Coronary artery (tissue), 2 donors: ENCODE measurements around the gene PRR14L.
"Not testable (repeated sequence)": the region's sequence is repeated elsewhere in the genome, so short reads cannot be mapped to it uniquely, and the experiment has no call there.

ENCODE experiments used
- DNase-seq: peaks from one replicate; pipeline ENCODE4 v3.0.0-alpha.2; 2017; ENCODE audit warnings: low spot score
- H3K27ac ChIP-seq, 2 donors: fragments of 200-600 bp; sonication (generic); one replicate each; pipeline ENCODE4 v1.5.1; 2016 to 2019
- H3K4me3 ChIP-seq: fragments of 200-600 bp; sonication (generic); 2 replicates; pipeline ENCODE4 v1.5.1; 2016; ENCODE audit warnings: mild to moderate bottlenecking, moderate library complexity
- TF ChIP-seq, protein P1 (sequence below): fragments of 200-600 bp; sonication (generic); IDR thresholded peaks from one replicate; pipeline ENCODE4 v1.5.1; 2019; ENCODE audit warnings: antibody characterized with exemption

The PRR14L gene

DNA sequence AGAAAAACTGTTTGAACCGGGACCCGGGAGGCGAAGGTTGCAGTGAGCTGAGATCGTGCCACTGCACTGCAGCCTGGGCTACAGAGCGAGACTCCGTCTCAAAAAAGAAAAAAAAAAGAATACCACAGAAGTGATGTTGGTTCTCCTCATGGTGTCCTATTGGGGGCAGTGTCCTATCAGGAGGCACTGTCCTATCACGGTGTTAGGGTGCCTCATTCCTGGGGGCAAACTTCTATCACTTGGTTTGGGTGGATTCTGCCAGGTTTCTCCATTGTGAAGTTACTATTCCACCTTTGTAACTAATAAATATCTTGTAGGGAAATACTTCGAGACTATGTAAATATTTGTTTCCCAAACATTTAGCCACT, 19.6 kb downstream of the PRR14L start:
- no peak for DNase-seq
- TF ChIP-seq, protein P1, sequence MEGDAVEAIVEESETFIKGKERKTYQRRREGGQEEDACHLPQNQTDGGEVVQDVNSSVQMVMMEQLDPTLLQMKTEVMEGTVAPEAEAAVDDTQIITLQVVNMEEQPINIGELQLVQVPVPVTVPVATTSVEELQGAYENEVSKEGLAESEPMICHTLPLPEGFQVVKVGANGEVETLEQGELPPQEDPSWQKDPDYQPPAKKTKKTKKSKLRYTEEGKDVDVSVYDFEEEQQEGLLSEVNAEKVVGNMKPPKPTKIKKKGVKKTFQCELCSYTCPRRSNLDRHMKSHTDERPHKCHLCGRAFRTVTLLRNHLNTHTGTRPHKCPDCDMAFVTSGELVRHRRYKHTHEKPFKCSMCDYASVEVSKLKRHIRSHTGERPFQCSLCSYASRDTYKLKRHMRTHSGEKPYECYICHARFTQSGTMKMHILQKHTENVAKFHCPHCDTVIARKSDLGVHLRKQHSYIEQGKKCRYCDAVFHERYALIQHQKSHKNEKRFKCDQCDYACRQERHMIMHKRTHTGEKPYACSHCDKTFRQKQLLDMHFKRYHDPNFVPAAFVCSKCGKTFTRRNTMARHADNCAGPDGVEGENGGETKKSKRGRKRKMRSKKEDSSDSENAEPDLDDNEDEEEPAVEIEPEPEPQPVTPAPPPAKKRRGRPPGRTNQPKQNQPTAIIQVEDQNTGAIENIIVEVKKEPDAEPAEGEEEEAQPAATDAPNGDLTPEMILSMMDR: no peak
- Histone ChIP-seq H3K4me3 (no peak overlapping the region), H3K27ac (no peak overlapping the region)

DNA sequence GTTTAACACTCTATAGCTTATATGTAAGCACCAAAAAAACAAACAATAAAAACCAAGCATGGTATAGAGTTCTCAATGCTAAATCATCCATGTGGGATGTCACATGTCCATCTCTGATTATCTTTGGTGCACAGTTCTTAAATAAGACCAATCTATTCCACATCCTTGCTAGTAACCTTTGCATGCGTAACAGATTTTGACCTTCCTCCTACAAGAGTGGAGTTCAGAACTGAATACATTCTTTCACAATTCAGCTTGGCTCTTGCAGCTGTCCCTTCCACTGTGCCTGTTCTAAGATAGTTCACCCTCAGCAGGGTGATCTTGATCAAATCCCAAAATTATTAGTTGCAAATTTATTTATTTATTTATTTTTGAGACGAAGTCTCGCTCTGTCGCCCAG, 21.1 kb downstream of the PRR14L start:
- H3K27ac ChIP-seq: no peak overlapping the region
- TF ChIP-seq, protein P1: no peak
- H3K4me3 ChIP-seq: no peak overlapping the region
- DNase-seq: no peak

DNA sequence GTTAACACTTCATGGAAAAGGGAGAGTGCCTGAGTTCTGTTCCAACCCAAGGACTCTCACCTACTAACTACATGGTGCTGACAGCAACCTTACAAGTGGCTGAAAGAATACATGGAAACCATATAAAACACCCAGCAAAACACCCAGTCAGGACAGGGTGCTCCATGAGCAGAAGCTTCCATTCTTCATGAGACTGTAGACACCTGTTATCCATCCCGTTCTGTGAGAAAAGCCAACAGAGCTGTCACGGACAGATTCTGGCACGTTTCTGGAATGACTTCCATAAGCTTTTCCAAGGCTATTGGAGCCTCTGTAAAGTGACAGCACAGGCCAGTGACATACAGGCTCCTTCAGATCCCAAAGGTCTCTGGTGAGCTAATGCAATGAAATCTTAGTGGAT, 23.2 kb downstream of the PRR14L start:
- no peak overlapping the region for H3K27ac ChIP-seq
- no peak for DNase-seq
- no peak overlapping the region for H3K4me3 ChIP-seq
- TF ChIP-seq, protein P1: no peak

DNA sequence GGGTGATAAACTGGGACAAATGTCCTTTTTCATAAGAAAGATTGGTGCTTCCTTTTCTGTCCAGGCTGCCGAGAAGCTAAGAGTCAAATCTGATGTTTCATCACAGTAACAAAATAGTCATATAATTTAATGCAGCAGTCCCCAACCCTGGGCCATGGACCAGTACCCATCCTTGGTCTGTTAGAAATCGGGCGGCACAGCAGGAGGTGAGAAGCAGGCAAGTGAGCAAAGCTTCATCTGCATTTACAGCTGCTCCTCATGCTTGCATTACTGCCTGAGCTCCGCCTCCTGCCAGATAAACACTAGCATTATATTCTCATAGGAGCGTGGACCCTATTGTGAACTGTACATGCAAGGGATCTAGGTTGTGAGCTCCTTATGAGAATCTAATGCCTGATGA, 26.2 kb downstream of the PRR14L start:
- Histone ChIP-seq H3K4me3 (no peak overlapping the region), H3K27ac (no peak overlapping the region)
- DNase-seq: no peak
- TF ChIP-seq, protein P1: no peak

DNA sequence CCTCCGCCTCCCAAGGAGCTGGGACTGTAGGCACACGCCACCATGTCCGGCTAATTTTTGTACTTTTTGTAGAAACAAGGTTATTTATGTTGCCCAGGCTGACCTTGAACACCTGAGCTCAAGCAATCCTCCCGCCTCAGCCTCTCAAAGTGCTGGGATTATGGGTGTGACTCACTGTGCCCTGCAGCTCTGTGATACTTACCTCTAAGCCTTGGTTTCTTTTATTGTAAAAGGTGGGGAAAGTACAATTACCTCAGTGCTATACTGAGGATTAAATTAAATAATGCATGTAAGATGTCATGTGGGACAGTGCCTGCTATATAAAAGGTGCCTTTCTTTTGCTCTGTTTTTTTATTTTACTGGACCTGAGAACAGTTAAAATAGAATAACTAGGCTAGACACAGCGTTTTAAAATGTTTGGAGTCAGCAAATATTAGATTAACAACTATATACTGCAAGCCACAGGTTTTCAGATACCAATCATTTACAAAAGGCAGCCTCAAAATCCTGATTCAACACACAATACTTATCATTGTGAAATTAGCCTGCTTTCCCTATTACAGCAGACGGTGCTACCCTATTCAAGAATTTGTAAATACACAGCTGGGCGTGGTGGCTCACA, 30.0 kb downstream of the PRR14L start:
- DNase-seq: no peak
- Histone ChIP-seq H3K4me3 (no peak overlapping the region), H3K27ac (no peak overlapping the region)
- TF ChIP-seq, protein P1: no peak

DNA sequence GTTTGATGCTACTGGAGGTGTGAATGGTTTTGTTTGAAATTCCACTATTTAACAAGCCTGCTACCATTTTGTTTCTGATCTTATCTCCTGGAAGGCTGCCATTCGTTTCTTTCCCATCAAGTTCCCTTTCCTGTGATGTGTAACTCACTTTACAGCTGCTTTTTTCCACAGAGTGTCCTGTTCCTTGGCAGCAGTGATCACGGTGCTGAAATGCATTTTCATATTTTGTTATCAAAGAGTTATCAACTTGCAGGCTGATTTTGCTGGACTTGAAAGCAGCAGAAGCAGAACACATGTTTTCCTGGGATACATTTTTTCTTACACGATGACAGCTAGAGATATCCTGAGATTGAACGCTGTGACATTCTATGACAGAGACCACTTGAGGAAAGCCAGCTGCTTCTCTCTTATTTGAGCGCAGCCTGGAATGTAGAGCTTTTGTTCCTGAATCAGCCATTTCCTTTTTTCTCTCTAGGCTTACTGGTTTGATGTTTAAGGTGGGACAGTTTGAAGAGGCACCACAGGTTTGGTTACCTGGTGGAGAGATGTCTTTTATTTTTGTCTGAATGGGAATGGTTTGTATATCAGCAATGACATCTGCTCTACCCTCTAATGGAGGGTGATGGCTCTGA, 34.7 kb downstream of the PRR14L start:
- no peak overlapping the region for H3K27ac ChIP-seq
- TF ChIP-seq, protein P1: no peak
- no peak for DNase-seq

DNA sequence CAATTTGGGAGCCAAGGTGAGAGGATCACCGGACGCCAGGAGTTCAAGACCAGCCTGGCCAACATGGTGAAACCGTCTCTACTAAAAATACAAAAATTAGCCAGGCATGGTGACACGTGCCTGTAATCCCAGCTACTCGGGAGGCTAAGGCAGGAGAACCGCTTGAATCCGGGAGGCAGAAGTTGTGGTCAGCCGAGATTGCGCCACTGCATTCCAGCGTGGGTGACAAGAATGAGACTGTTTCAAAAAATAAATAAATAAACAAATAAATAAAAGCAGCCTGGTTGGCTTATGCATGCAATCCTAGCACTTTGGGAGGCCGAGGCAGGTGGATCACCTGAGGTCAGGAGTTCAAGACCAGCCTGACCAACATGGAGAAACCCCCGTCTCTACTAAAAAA, 38.7 kb downstream of the PRR14L start:
- H3K4me3 ChIP-seq, H3K27ac ChIP-seq, DNase-seq: not testable (repeated sequence)

More for the DNA sequence above, 34.7 kb downstream of the PRR14L start:
- no peak overlapping the region for H3K4me3 ChIP-seq
